K562 (cell line): ENCODE data around the gene PYGL. TPM values are rescaled to one million over a fixed set of nuclear protein-coding genes. Genes with fewer than 3 reads are reported as not detected.

ENCODE experiments used
- ATAC-seq: fragments of 200-7000 bp; cut with Tn5 transposase; 3 replicates; pipeline ENCODE4 v1.9.1; 2020; ENCODE audit warnings: moderate library complexity
- BruUV-seq: library from RNA; stranded (reverse); fragments of 400-500 nt; replicated peaks from 2 replicates; lab custom pipeline; 2021; lab: Mats Ljungman, UMichigan
- CTCF ChIA-PET: fragments of 300-600 bp; formaldehyde crosslinking; extraction: SDS; loops from one replicate; lab custom pipeline; 2021; ENCODE audit warnings: low intra/inter-chr PET ratio; lab: Yijun Ruan, JAX
- POLR2A ChIA-PET: fragments of 300-600, 350-650 bp; sonication (Branson Sonifier 250); formaldehyde crosslinking; extraction: SDS; loops from one replicate; lab custom pipeline; 2021; ENCODE audit warnings: antibody characterized with exemption, inconsistent platforms; lab: Yijun Ruan, JAX
- DNase-seq, 4 experiments: peaks; one replicate each; pipeline versions ENCODE4 v3.0.0 to v3.0.0-alpha.2; 2011 to 2018; ENCODE audit warnings: low spot score in 3 of 4, mixed read lengths in 3 of 4; ENCODE audit errors: extremely low read depth in 1 of 4
- FAIRE-seq: peaks from 2 replicates; lab custom pipeline; 2011; peaks lifted over from hg19 to GRCh38; lab: Jason Lieb, UNC
- H2AFZ ChIP-seq: 2 replicates; pipeline ENCODE4 v1.6.0; 2011; ENCODE audit warnings: low read depth, low read length, control low read depth, inconsistent platforms
- H3K27ac ChIP-seq: fragments of 200-600 bp; 3 replicates; pipeline ENCODE4 v1.8.0; 2011; ENCODE audit warnings: low read depth, mild to moderate bottlenecking, control low read depth, inconsistent platforms, low read length, moderate library complexity, mixed read lengths; ENCODE audit errors: extremely low read depth
- H3K27me3 ChIP-seq, 2 experiments: fragments of 300-600 bp in 1 of 2; 2 replicates in 1 of 2; 3 replicates in 1 of 2; pipeline versions ENCODE4 v1.6.0 to v1.8.0; 2011; ENCODE audit warnings: inconsistent platforms in 2 of 2, low read length in 2 of 2, mild to moderate bottlenecking in 1 of 2, mixed read lengths in 1 of 2, moderate library complexity in 1 of 2; ENCODE audit not compliant: control insufficient read depth in 2 of 2, insufficient read depth in 2 of 2
- H3K36me3 ChIP-seq: fragments of 300-600 bp; 3 replicates; pipeline ENCODE4 v1.8.0; 2011; ENCODE audit warnings: mild to moderate bottlenecking, low read length, inconsistent platforms; ENCODE audit not compliant: control insufficient read depth, insufficient read depth
- H3K4me1 ChIP-seq, 2 experiments: fragments of 200-600 bp in 1 of 2; replicated peaks in 1 of 2; 2 replicates in 1 of 2; 3 replicates in 1 of 2; pipeline versions ENCODE4 v1.5.1 to v1.8.0; 2011; ENCODE audit warnings: inconsistent platforms in 2 of 2, low read length in 2 of 2, mild to moderate bottlenecking in 1 of 2, mixed read lengths in 1 of 2, moderate library complexity in 1 of 2; ENCODE audit not compliant: control insufficient read depth in 2 of 2, insufficient read depth in 2 of 2
- H3K4me2 ChIP-seq: 2 replicates; pipeline ENCODE4 v1.6.1; 2011; ENCODE audit warnings: low read length, control low read depth, inconsistent platforms, mixed read lengths; ENCODE audit not compliant: insufficient read depth
- H3K4me3 ChIP-seq: fragments of 200-600 bp; sonication (generic), shearing (Covaris generic); 2 replicates; pipeline ENCODE4 v1.5.1; 2016; ENCODE audit warnings: control low read depth, inconsistent platforms
- H3K79me2 ChIP-seq: fragments of 200-600 bp; 3 replicates; pipeline ENCODE4 v1.8.0; 2011; ENCODE audit warnings: low read length, inconsistent platforms; ENCODE audit not compliant: control insufficient read depth, insufficient read depth
- H3K9ac ChIP-seq, 2 experiments: 2 replicates each; pipeline versions ENCODE4 v1.6.0 to v1.6.1; 2011; ENCODE audit warnings: low read depth in 2 of 2, low read length in 2 of 2, control low read depth in 1 of 2, inconsistent platforms in 1 of 2, mild to moderate bottlenecking in 1 of 2, mixed read lengths in 1 of 2; ENCODE audit not compliant: insufficient read depth in 1 of 2
- H3K9me1 ChIP-seq: one replicate; pipeline ENCODE4 v1.6.0; 2011; ENCODE audit warnings: inconsistent platforms, mild to moderate bottlenecking, low read length, moderate library complexity; ENCODE audit not compliant: control insufficient read depth, insufficient read depth
- H3K9me3 ChIP-seq: replicated peaks from 2 replicates; pipeline ENCODE4 v1.5.1; 2011; ENCODE audit warnings: low read depth, low read length, inconsistent platforms; ENCODE audit not compliant: control insufficient read depth, insufficient read depth
- H4K20me1 ChIP-seq: replicated peaks from 2 replicates; pipeline ENCODE4 v1.6.1; 2011; ENCODE audit warnings: low read length, inconsistent platforms, mixed read lengths; ENCODE audit not compliant: control insufficient read depth, insufficient read depth
- ESRRA ChIP-seq: fragments of 450-650 bp; IDR thresholded peaks from 2 replicates; pipeline ENCODE4 v1.6.1; 2014; ENCODE audit warnings: low read depth, mild to moderate bottlenecking, moderate library complexity, borderline replicate concordance
- FUS ChIP-seq: fragments of 200-400 bp; formaldehyde crosslinking; optimal IDR thresholded peaks from 2 replicates; pipeline ENCODE3; 2017; ENCODE audit warnings: low read depth, low read length
- KHSRP ChIP-seq: fragments of 450-650 bp; IDR thresholded peaks from 2 replicates; pipeline ENCODE4 v1.6.1; 2017
- MCM2 ChIP-seq: fragments of 450-650 bp; IDR thresholded peaks from 2 replicates; pipeline ENCODE4 v1.6.1; 2017; ENCODE audit warnings: low read depth, mild to moderate bottlenecking
- RFX7 ChIP-seq: fragments of 250-450 bp; sonication (Bioruptor Pico); IDR thresholded peaks from 2 replicates; pipeline ENCODE4 v1.5.1; 2021; ENCODE audit warnings: mild to moderate bottlenecking
- VEZF1 ChIP-seq: fragments of 200-800 bp; sonication (Bioruptor generic); IDR thresholded peaks from 2 replicates; pipeline ENCODE4 v1.6.1; 2017; ENCODE audit warnings: missing genetic modification characterization, missing compliant biosample characterization
- WGBS: fragments of 100-300 bp; shearing (Covaris generic); methylation state at CpG from one replicate; pipeline ENCODE4 v1.1.6; 2016; ENCODE audit warnings: low coverage, mixed read lengths; ENCODE audit not compliant: insufficient coverage; ENCODE audit errors: missing lambda C conversion rate; 5-methylcytosine and 5-hydroxymethylcytosine counted together
- in situ Hi-C: fragments of 300-500 bp; cut with MboI; formaldehyde crosslinking; loops from 4 replicates; pipeline ENCODE4 v1.15.0; 2018; ENCODE audit warnings: inconsistent platforms, mixed read lengths
- intact Hi-C: fragments of 100-400 bp; cut with micrococcal nuclease; formaldehyde crosslinking; loops from 2 replicates; pipeline ENCODE4 v1.14.2; 2022
- polyA plus RNA-seq, 8 experiments: library from polyadenylated mRNA; depleted of rRNA in 4 of 8; stranded (reverse) in 5 of 8; unstranded in 3 of 8; fragments of >200 nt; fragmentation: Nextera tagmentation in 2 of 8; fragmentation: Illumina TruSeq in 1 of 8; extraction: Ambion mirVana in 2 of 8; extraction: Trizol in 1 of 8; gene quantifications; 2 replicates each; pipeline versions ENCODE4 v1.2.1 to v1.2.3, GENCODE V29; 2011 to 2014; ENCODE audit warnings: inconsistent platforms in 1 of 8, missing spikeins in 1 of 8
- total RNA-seq, 7 experiments: library from RNA; depleted of rRNA in 6 of 7; stranded (reverse); fragments of >200 nt in 6 of 7; fragmentation: Illumina TruSeq in 2 of 7; extraction: Trizol in 2 of 7; gene quantifications; 2 replicates each; pipeline versions ENCODE4 v1.2.1 to v1.2.3, GENCODE V29; 2011 to 2021; ENCODE audit warnings: low replicate concordance in 1 of 7

Gene PYGL
- total and polyA plus RNA-seq, 9 of the 15 experiments (the other 6 are each of a cell fraction or from before 2014, with no cell fraction given): 3.5 to 17.9 (median 13.1) TPM

- intact Hi-C loops (no loop called here), in situ Hi-C loops (no loop called here)
- Histone ChIP-seq H3K27me3 (no peaks in the 10 kb centered on the region), H3K9me1 (no peaks in the 10 kb centered on the region), H3K79me2 (no peaks in the 10 kb centered on the region), H3K9ac (no peak overlapping the region), H3K4me2 (no peak overlapping the region), H3K36me3 (peaks cover 17% of the 10 kb centered on the region; the same call in 2 of the 3 replicates), H4K20me1 (no peaks in the 10 kb centered on the region), H3K4me1 (peaks cover 7 to 24% of the 10 kb centered on the region in 2 experiments; a peak in 4 of 5 replicates), H2AFZ (no peak overlapping the region), H3K4me3 (no peak overlapping the region), H3K27ac (no peak overlapping the region), H3K9me3 (no peaks in the 10 kb centered on the region)
- DNase-seq (no peak), ATAC-seq (no peak), FAIRE-seq (no peak)
- POLR2A ChIA-PET: no interaction called here
- no peak for TF ChIP-seq KHSRP
- peak; percentile 66; the same call in 1 of the 2 replicates for TF ChIP-seq ESRRA
- BruUV-seq: no TSS peak
- CTCF ChIA-PET: no interaction called here
- WGBS: 50% methylated on average over 6 of the region's 6 CpGs
Measured at GRCh38 chr14:50924236-50924635, 20.0 kb downstream of the PYGL start.

GRCh38 chr14:50922803-50923202 is 21.5 kb downstream of the PYGL start:
- H4K20me1 ChIP-seq: no peaks in the 10 kb centered on the region
- H3K27ac ChIP-seq: no peak overlapping the region
- intact Hi-C loops: no loop called here
- no peaks in the 10 kb centered on the region for H3K27me3 ChIP-seq
- no peaks in the 10 kb centered on the region for H3K9me3 ChIP-seq
- H2AFZ ChIP-seq: no peak overlapping the region
- POLR2A ChIA-PET: interaction anchor here (0.6 kb wide), 1 partner anchor 41 kb away, joined by 3 read pairs; no protein-coding TSS in a partner anchor
- no peak for DNase-seq
- BruUV-seq: no TSS peak
- peaks cover under 1 to 19% of the 10 kb centered on the region in 2 experiments; a peak in 4 of 5 replicates for H3K4me1 ChIP-seq
- CTCF ChIA-PET: no interaction called here
- H3K79me2 ChIP-seq: no peaks in the 10 kb centered on the region
- in situ Hi-C loops: no loop called here
- no peak overlapping the region for H3K9ac ChIP-seq
- no peak overlapping the region for H3K4me2 ChIP-seq
- no peak for FAIRE-seq
- no peak overlapping the region for H3K4me3 ChIP-seq
- H3K36me3 ChIP-seq: peaks cover 14% of the 10 kb centered on the region; the same call in 2 of the 3 replicates
- no peak for ATAC-seq
- WGBS: 64% methylated on average over 2 of the region's 2 CpGs
- H3K9me1 ChIP-seq: no peaks in the 10 kb centered on the region
- TF ChIP-seq VEZF1: no peak
- no peak for TF ChIP-seq RFX7
- no peak for TF ChIP-seq MCM2
- TF ChIP-seq FUS: no peak
